Liver (tissue), 9 donors: Measurements from ENCODE around the gene GBA2. TPM values are rescaled to one million over a fixed set of nuclear protein-coding genes. Genes with fewer than 3 reads are reported as not detected.

Experiments
- DNase-seq: peaks from one replicate; pipeline ENCODE4 v3.0.0-alpha.2; 2017; ENCODE audit warnings: low spot score
- H3K27ac ChIP-seq, 2 donors: one replicate each; pipeline ENCODE4 v1.7.0; 2013; ENCODE audit warnings: inconsistent platforms in 2 of 2, low read length in 2 of 2, control low read depth in 1 of 2, low read depth in 1 of 2, mild to moderate bottlenecking in 1 of 2
- H3K27me3 ChIP-seq, 4 donors: one replicate each; pipeline versions ENCODE4 v1.6.1 to v1.7.0; 2013; ENCODE audit warnings: low read length in 3 of 4, inconsistent platforms in 1 of 4, mild to moderate bottlenecking in 1 of 4, moderate library complexity in 1 of 4; ENCODE audit not compliant: control insufficient read depth in 4 of 4, insufficient read depth in 4 of 4
- H3K36me3 ChIP-seq, 4 donors: one replicate each; pipeline versions ENCODE4 v1.6.1 to v1.7.0; 2013; ENCODE audit warnings: low read length in 3 of 4, mild to moderate bottlenecking in 3 of 4, low read depth in 1 of 4, moderate library complexity in 1 of 4; ENCODE audit not compliant: control insufficient read depth in 4 of 4, insufficient read depth in 3 of 4
- H3K4me1 ChIP-seq, 4 donors: one replicate each; pipeline versions ENCODE4 v1.6.1 to v1.7.0; 2013; ENCODE audit warnings: low read length in 3 of 4, mild to moderate bottlenecking in 3 of 4, moderate library complexity in 1 of 4; ENCODE audit not compliant: control insufficient read depth in 4 of 4, insufficient read depth in 4 of 4
- H3K4me3 ChIP-seq, 3 donors: one replicate each; pipeline versions ENCODE4 v1.6.1 to v1.7.0; 2013; ENCODE audit warnings: low read length in 3 of 3, control low read depth in 1 of 3, low read depth in 1 of 3, mild to moderate bottlenecking in 1 of 3
- H3K9ac ChIP-seq, 2 donors: one replicate each; pipeline ENCODE4 v1.7.0; 2013; ENCODE audit warnings: low read length in 2 of 2, mild to moderate bottlenecking in 2 of 2, moderate library complexity in 2 of 2, control low read depth in 1 of 2, low read depth in 1 of 2
- H3K9me3 ChIP-seq, 4 donors: one replicate each; pipeline versions ENCODE4 v1.6.1 to v1.7.0; 2013; ENCODE audit warnings: low read length in 3 of 4; ENCODE audit not compliant: control insufficient read depth in 4 of 4
- ATF3 ChIP-seq: IDR thresholded peaks from 2 replicates; pipeline ENCODE4 v1.6.1; 2016; ENCODE audit warnings: antibody characterized with exemption
- CTCF ChIP-seq: fragments of 150-350 bp; IDR thresholded peaks from 2 replicates; pipeline ENCODE4 v1.5.1; 2017; ENCODE audit warnings: improper control_type of control experiment, low read depth, low read length; ENCODE audit not compliant: missing input control
- EGR1 ChIP-seq, 2 donors: IDR thresholded peaks; 2 replicates each; pipeline ENCODE4 v1.6.1; 2016 to 2018; ENCODE audit warnings: antibody characterized with exemption in 2 of 2, low read depth in 2 of 2
- FOXA1 ChIP-seq: IDR thresholded peaks from 2 replicates; pipeline ENCODE4 v1.6.1; 2016; ENCODE audit warnings: antibody characterized with exemption
- FOXA2 ChIP-seq: IDR thresholded peaks from 2 replicates; pipeline ENCODE4 v1.6.1; 2016; ENCODE audit warnings: antibody characterized with exemption
- GABPA ChIP-seq, 2 donors: IDR thresholded peaks in 1 of 2; conservative IDR thresholded peaks in 1 of 2; 2 replicates each; pipeline ENCODE4 v1.6.1; 2016; ENCODE audit warnings: antibody characterized with exemption in 2 of 2, mild to moderate bottlenecking in 1 of 2, moderate library complexity in 1 of 2
- HNF4A ChIP-seq, 2 donors: conservative IDR thresholded peaks; 2 replicates each; pipeline ENCODE4 v1.6.1; 2016; ENCODE audit warnings: antibody characterized with exemption in 2 of 2, mild to moderate bottlenecking in 2 of 2
- HNF4G ChIP-seq: IDR thresholded peaks from 2 replicates; pipeline ENCODE4 v1.6.1; 2016; ENCODE audit warnings: antibody characterized with exemption
- JUND ChIP-seq, 2 donors: IDR thresholded peaks; 2 replicates each; pipeline ENCODE4 v1.6.1; 2016; ENCODE audit warnings: antibody characterized with exemption in 2 of 2
- NR2F2 ChIP-seq: IDR thresholded peaks from 2 replicates; pipeline ENCODE4 v1.6.1; 2016; ENCODE audit warnings: antibody characterized with exemption
- RAD21 ChIP-seq, 2 donors: IDR thresholded peaks; 2 replicates each; pipeline ENCODE4 v1.6.1; 2016; ENCODE audit warnings: antibody characterized with exemption in 2 of 2, mild to moderate bottlenecking in 2 of 2
- RXRA ChIP-seq, 2 donors: IDR thresholded peaks; 2 replicates each; pipeline ENCODE4 v1.6.1; 2017 to 2018; ENCODE audit warnings: antibody characterized with exemption in 2 of 2, mild to moderate bottlenecking in 1 of 2
- SP1 ChIP-seq: IDR thresholded peaks from 2 replicates; pipeline ENCODE4 v1.6.1; 2018; ENCODE audit warnings: antibody characterized with exemption, mild to moderate bottlenecking
- TAF1 ChIP-seq: conservative IDR thresholded peaks from 2 replicates; pipeline ENCODE4 v1.6.1; 2016; ENCODE audit warnings: antibody characterized with exemption, mild to moderate bottlenecking
- YY1 ChIP-seq: IDR thresholded peaks from 2 replicates; pipeline ENCODE4 v1.6.1; 2016; ENCODE audit warnings: antibody characterized with exemption, mild to moderate bottlenecking
- ZBTB33 ChIP-seq: IDR thresholded peaks from 2 replicates; pipeline ENCODE4 v1.6.1; 2016; ENCODE audit warnings: antibody characterized with exemption
- WGBS: extraction: QIAGEN DNeasy Blood & Tissue Kit; methylation state at CpG from one replicate; pipeline ENCODE4 v1.1.7; 2013; 5-methylcytosine and 5-hydroxymethylcytosine counted together
- polyA plus RNA-seq, 2 donors: library from polyadenylated mRNA; stranded (reverse) in 1 of 2; unstranded in 1 of 2; fragments of 200-250 nt in 1 of 2; fragments of >200 nt in 1 of 2; fragmentation: Nextera tagmentation in 1 of 2; extraction: Ambion mirVana in 1 of 2; gene quantifications; one replicate each; pipeline versions ENCODE4 v1.2.1 to v1.2.3, GENCODE V29; 2013 to 2015
- total RNA-seq, 2 donors: library from RNA; depleted of rRNA; stranded (reverse); fragments of >200 nt; gene quantifications; one replicate each; pipeline ENCODE4 v1.2.3, GENCODE V29; 2014
- TF ChIP-seq, protein P1 (sequence below): IDR thresholded peaks from 2 replicates; pipeline ENCODE4 v1.6.1; 2016; ENCODE audit warnings: antibody characterized with exemption, mild to moderate bottlenecking
- TF ChIP-seq, protein P2 (sequence below): IDR thresholded peaks from 2 replicates; pipeline ENCODE4 v1.6.1; 2016; ENCODE audit warnings: antibody characterized with exemption
- donor health status: healthy.
- donor health status: healthy.
- donor health status: healthy.
- donor health status: healthy.
- donor health status: healthy.

The GBA2 gene
- total and polyA plus RNA-seq, 4 donors: 24.1 to 65.3 (median 25.8) TPM

DNA sequence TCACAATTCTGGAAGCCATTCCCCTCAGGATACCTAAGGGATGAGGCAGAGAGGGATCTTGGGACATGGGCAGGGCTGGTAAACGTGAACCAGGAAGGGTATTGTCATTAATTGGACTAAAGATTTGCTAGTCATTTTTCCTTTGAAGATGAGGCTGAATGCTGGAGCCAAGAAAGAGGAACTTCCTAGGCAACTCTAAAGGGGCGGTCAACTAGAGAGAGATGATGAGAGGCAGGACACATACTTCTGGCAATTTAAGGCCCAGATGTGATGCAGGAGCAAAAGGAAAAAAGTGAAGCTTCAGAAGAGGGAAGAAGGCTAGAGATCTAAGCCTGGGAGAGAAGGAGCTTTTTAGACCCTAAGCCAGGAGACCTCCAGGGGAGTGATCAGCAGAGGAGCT lies 5.6 kb downstream of the GBA2 start:
- WGBS: 72% methylated on average over 2 of the region's 2 CpGs
- H3K27ac ChIP-seq: no peak overlapping the region
- H3K4me3 ChIP-seq: no peak overlapping the region
- H3K36me3 ChIP-seq: peaks cover 12 to 53% (median 51%) of the 10 kb centered on the region in 4 donors
- H3K9me3 ChIP-seq: no peaks in the 10 kb centered on the region
- H3K4me1 ChIP-seq: peaks cover 8 to 29% (median 24%) of the 10 kb centered on the region in 4 donors
- no peak for TF ChIP-seq NR2F2
- H3K9ac ChIP-seq: no peak overlapping the region
- DNase-seq: no peak
- no peaks in the 10 kb centered on the region for H3K27me3 ChIP-seq

DNA sequence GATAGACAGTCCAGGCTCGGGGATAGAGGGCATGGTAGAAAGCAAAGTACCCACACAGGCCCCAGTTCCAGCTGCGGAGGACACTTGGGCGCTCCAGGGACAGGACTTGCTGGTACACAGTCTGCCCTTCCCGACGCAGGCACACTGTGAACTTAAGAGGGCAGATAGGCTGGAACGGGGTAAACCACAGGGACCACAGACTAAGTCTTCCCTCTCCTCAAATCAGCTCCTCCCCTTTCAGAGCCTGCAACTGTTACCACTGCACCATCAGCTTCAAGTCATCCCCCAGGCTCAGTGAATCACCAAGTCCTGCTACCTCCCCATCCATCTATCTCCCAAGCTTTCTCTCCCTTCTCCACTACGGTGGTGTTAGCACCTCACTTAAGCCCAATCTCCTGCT lies 7.3 kb downstream of the GBA2 start:
- TF ChIP-seq RAD21 (IDR thresholded peaks at IDR 0.05): no peak
- TF ChIP-seq CTCF: no peak
- TF ChIP-seq SP1: no peak
- TF ChIP-seq ATF3: no peak
- no peak for TF ChIP-seq HNF4A (conservative IDR thresholded peaks at IDR 0.05)
- TF ChIP-seq RXRA (IDR thresholded peaks at IDR 0.05): no peak
- TF ChIP-seq YY1: no peak
- TF ChIP-seq EGR1 (IDR thresholded peaks at IDR 0.05; ENCODE audit: low read depth in 2 of 2): no peak
- no peak for TF ChIP-seq JUND (IDR thresholded peaks at IDR 0.05)
- no peak for TF ChIP-seq NR2F2
- TF ChIP-seq, protein P1, sequence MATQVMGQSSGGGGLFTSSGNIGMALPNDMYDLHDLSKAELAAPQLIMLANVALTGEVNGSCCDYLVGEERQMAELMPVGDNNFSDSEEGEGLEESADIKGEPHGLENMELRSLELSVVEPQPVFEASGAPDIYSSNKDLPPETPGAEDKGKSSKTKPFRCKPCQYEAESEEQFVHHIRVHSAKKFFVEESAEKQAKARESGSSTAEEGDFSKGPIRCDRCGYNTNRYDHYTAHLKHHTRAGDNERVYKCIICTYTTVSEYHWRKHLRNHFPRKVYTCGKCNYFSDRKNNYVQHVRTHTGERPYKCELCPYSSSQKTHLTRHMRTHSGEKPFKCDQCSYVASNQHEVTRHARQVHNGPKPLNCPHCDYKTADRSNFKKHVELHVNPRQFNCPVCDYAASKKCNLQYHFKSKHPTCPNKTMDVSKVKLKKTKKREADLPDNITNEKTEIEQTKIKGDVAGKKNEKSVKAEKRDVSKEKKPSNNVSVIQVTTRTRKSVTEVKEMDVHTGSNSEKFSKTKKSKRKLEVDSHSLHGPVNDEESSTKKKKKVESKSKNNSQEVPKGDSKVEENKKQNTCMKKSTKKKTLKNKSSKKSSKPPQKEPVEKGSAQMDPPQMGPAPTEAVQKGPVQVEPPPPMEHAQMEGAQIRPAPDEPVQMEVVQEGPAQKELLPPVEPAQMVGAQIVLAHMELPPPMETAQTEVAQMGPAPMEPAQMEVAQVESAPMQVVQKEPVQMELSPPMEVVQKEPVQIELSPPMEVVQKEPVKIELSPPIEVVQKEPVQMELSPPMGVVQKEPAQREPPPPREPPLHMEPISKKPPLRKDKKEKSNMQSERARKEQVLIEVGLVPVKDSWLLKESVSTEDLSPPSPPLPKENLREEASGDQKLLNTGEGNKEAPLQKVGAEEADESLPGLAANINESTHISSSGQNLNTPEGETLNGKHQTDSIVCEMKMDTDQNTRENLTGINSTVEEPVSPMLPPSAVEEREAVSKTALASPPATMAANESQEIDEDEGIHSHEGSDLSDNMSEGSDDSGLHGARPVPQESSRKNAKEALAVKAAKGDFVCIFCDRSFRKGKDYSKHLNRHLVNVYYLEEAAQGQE: no peak
- no peak for TF ChIP-seq FOXA1
- TF ChIP-seq FOXA2: no peak
- no peak for TF ChIP-seq ZBTB33
- TF ChIP-seq GABPA (IDR thresholded peaks at IDR 0.05 in 1 of 2, conservative IDR thresholded peaks at IDR 0.05 in 1 of 2): no peak
- no peak for TF ChIP-seq TAF1
- no peak for TF ChIP-seq HNF4G
- TF ChIP-seq, protein P2, sequence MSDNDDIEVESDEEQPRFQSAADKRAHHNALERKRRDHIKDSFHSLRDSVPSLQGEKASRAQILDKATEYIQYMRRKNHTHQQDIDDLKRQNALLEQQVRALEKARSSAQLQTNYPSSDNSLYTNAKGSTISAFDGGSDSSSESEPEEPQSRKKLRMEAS: no peak
- H3K9me3 ChIP-seq: no peaks in the 10 kb centered on the region

More for the DNA sequence above, 7.3 kb downstream of the GBA2 start:
- 89% methylated on average over 7 of the region's 7 CpGs for WGBS
- Histone ChIP-seq H3K36me3 (peaks cover 18 to 70% (median 66%) of the 10 kb centered on the region in 4 donors), H3K9ac (no peak overlapping the region), H3K27ac (no peak overlapping the region), H3K27me3 (no peaks in the 10 kb centered on the region), H3K4me1 (peaks cover 5 to 13% (median 10%) of the 10 kb centered on the region in 4 donors), H3K4me3 (no peak overlapping the region)
- no peak for DNase-seq
